Choroid plexus epithelial cell (primary cell): ENCODE data around the gene FBXO45.

Source experiments
- DNase-seq: peaks from one replicate; pipeline ENCODE4 v3.0.0-alpha.2; 2010; ENCODE audit warnings: low read depth
- H3K4me3 ChIP-seq: 2 replicates; pipeline ENCODE4 v1.5.1; 2011; ENCODE audit warnings: low read depth, mild to moderate bottlenecking, control low read depth, low read length, moderate library complexity
- CTCF ChIP-seq: conservative IDR thresholded peaks from 2 replicates; pipeline ENCODE4 v1.5.1; 2011; ENCODE audit warnings: low read depth, mild to moderate bottlenecking, control low read depth, inconsistent platforms, low read length, moderate library complexity

Gene FBXO45

GRCh38 chr3:196624907-196625306 is 56.4 kb downstream of the FBXO45 start:
- DNase-seq = no peak
- TF ChIP-seq CTCF = no peak
- no peak overlapping the region for H3K4me3 ChIP-seq

- H3K4me3 ChIP-seq = no peak overlapping the region
- no peak for TF ChIP-seq CTCF
- DNase-seq = no peak
Measured at GRCh38 chr3:196625331-196625730, 56.9 kb downstream of the FBXO45 start.

- no peak overlapping the region for H3K4me3 ChIP-seq
- DNase-seq = no peak
- TF ChIP-seq CTCF = no peak
Measured at GRCh38 chr3:196627918-196628231, 59.4 kb downstream of the FBXO45 start.

- no peak for DNase-seq
- no peak for TF ChIP-seq CTCF
- no peak overlapping the region for H3K4me3 ChIP-seq
Measured at GRCh38 chr3:196629228-196629627, 60.8 kb downstream of the FBXO45 start.

GRCh38 chr3:196631682-196632045 is 63.2 kb downstream of the FBXO45 start:
- DNase-seq = no peak
- no peak for TF ChIP-seq CTCF

GRCh38 chr3:196632046-196632751 is 63.7 kb downstream of the FBXO45 start:
- H3K4me3 ChIP-seq = peak overlapping the region; percentile 75
- DNase-seq = peak; percentile 65
- peak; percentile 20 for TF ChIP-seq CTCF

More at GRCh38 chr3:196631682-196632045, 63.2 kb downstream of the FBXO45 start:
- peak overlapping the region; percentile 75 for H3K4me3 ChIP-seq

GRCh38 chr3:196633555-196634151 is 65.2 kb downstream of the FBXO45 start:
- no peak overlapping the region for H3K4me3 ChIP-seq
- no peak for DNase-seq
- TF ChIP-seq CTCF = no peak
